CD4-positive, alpha-beta T cell treated with Interferon alpha-2 for 1 hour (primary cell): ENCODE data around the gene PRB4.
"Not testable (repeated sequence)": the region's sequence is repeated elsewhere in the genome, so short reads cannot be mapped to it uniquely, and the experiment has no call there.

Experiments
- DNase-seq, 2 donors: peaks; one replicate each; pipeline ENCODE4 v3.0.0-alpha.2; 2020 to 2022

PRB4 gene

GRCh38 chr12:11310336-11310735 lies at the start of gene PRB4:
Gene PRB4 (minus strand): TSS chr12:11310436. CDS start chr12:11310398, 38 bp downstream.
- DNase-seq, result no peak

GRCh38 chr12:11351736-11352135 lies 41.5 kb upstream of the PRB4 start:
- DNase-seq, result not testable (repeated sequence)

- no peak for DNase-seq
Measured at GRCh38 chr12:11348439-11348838, 38.2 kb upstream of the PRB4 start.

GRCh38 chr12:11347810-11348209 lies 37.6 kb upstream of the PRB4 start:
- no peak for DNase-seq

- DNase-seq, result no peak
Measured at GRCh38 chr12:11344500-11344899, 34.3 kb upstream of the PRB4 start.

GRCh38 chr12:11324426-11324825 lies 14.2 kb upstream of the PRB4 start:
- no peak for DNase-seq

- no peak for DNase-seq
Measured at GRCh38 chr12:11321980-11322379, 11.7 kb upstream of the PRB4 start.

- DNase-seq, result no peak
Measured at GRCh38 chr12:11307143-11307542, 3.1 kb downstream of the PRB4 start.

- no peak for DNase-seq
Measured at GRCh38 chr12:11273449-11273848, 36.8 kb downstream of the PRB4 start.

GRCh38 chr12:11269607-11270006 lies 40.6 kb downstream of the PRB4 start, which contains the start of gene PRB3:
Gene PRB3 (minus strand): TSS chr12:11269707. CDS start chr12:11269669, 38 bp downstream.
- DNase-seq, result no peak

- no peak for DNase-seq
Measured at GRCh38 chr12:11264501-11264900, 45.7 kb downstream of the PRB4 start.
